GM21619 (cell line): ENCODE measurements around the gene GRAP2.

Experiments
- ATAC-seq: cut with Tn5 transposase; IDR thresholded peaks from one replicate; pipeline ENCODE4 v1.9.1; 2021; ENCODE audit not compliant: unreplicated experiment

GRAP2 gene

DNA sequence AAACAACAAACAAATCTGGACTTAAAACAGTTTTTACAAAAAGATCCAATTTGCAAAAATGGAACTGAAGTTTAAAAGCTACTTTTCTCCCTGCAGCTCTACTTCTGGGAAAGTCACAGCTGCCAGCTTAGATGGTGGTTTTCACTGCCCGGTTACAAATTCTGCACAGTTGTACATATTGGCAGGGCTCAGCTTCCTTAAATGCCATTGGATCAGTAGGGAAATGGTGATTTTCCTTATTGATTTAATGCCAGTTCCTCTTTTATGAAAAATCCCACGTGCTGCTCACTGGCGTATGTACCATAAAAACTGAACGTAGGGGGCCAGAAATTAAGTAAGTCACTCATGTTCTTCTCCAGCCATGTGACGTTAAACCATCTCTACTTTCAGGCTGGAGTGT is 22.8 kb downstream of the GRAP2 start:
- no peak for ATAC-seq

GRCh38 chr22:39924286-39924685 is 23.4 kb downstream of the GRAP2 start:
- ATAC-seq: no peak

DNA sequence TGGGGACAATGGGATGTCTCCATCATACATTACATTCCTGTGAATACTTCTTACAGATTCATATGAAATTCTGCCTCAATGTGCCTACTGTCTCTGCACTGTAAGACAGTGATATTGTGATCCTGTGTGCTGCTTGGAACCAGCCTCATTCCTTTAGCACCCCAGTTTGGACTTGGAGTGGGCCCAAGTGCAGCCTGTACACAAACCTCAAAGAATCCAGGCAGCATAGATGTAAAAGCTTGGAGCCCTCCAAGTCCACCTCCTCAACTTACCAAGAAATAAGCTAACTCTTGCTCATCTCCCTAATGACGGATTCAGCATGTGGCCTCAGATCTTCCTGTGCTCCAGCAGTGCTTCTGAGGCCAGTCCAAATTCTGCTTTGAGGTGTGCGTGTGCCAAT is 24.4 kb downstream of the GRAP2 start:
- no peak for ATAC-seq

- ATAC-seq: no peak
Observed at GRCh38 chr22:39925909-39926679, 25.2 kb downstream of the GRAP2 start.

- no peak for ATAC-seq
Observed at GRCh38 chr22:39926753-39927152, 25.9 kb downstream of the GRAP2 start.

GRCh38 chr22:39927544-39927943 is 26.7 kb downstream of the GRAP2 start:
- ATAC-seq: no peak

- no peak for ATAC-seq
Observed at GRCh38 chr22:39928536-39929520, 27.9 kb downstream of the GRAP2 start.

GRCh38 chr22:39931251-39931650 is 30.4 kb downstream of the GRAP2 start:
- ATAC-seq: no peak

- ATAC-seq: no peak
Observed at GRCh38 chr22:39932166-39932565, 31.3 kb downstream of the GRAP2 start.

GRCh38 chr22:39932918-39933649 is 32.2 kb downstream of the GRAP2 start:
- ATAC-seq: no peak

GRCh38 chr22:39933741-39934140 is 32.9 kb downstream of the GRAP2 start:
- no peak for ATAC-seq

DNA sequence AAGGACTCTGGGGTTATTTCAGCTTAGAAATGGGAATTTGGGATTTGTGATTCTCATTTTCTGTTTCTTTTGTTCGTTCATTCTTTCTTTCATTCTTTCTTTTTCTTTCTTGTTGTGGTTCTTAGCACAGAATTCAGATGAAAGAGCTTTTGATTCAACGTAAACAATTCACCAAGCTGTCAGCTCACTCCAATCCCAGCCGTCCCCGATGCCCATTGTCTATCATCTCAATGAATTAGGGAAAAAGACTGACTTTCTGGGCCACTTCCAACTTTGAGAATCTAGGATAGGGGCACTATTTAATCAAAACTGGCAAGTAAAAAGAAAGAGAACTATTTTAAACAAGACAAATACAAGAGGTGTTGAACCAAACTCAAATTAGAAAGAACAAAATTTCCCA is 34.2 kb downstream of the GRAP2 start:
- ATAC-seq: no peak

DNA sequence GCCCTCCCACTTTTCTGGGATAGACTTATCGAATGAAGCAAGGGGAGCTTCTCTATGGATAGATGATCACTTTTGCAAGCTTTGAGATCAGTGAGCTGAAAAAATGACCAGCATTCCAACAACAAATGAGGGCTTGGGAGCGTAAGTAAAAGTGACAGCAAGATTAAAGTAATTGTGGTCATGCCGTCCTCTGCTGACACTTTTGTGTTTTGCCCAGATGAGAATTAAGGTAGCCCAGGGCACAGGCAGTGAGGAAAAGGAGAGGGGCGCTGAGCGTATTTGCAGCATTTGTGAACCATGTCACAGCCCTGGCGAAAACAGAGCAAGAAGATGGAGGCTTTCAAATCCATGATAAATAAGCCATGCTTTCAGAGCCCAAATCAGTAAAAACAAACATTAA is 34.7 kb downstream of the GRAP2 start:
- ATAC-seq: no peak

DNA sequence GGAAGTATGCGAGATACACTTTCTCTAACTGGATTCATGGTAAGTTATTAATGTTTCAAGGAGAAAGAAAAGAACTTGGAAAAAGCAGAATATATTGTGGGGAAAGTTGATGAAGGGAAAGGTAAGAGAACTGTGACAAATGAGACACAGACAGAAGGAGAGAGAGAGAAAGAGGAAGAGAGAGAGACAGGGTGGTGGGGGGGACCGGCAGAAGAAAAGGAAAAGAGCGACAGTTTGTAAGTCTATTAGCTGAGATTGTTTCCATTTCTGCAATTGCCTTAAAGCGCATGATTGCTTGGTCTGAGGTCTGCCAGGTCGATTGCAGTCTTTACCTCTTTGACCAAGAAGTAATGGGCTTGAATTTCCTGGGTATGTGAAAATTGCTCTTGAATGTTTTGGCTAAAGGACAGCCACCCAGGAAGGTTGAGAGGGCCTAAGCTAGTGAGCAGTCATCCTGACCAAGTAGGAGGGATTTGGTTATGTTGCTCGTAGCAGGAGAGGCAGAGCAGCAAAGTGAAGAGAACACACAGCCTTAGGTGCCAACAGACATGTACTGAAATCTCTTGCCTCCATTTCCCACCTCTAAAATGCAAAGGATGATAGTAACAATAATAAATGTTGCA is 35.8 kb downstream of the GRAP2 start:
- ATAC-seq: no peak

GRCh38 chr22:39937906-39938305 is 37.0 kb downstream of the GRAP2 start:
- no peak for ATAC-seq

- no peak for ATAC-seq
Observed at GRCh38 chr22:39938509-39939111, 37.7 kb downstream of the GRAP2 start.

GRCh38 chr22:39939830-39940229 is 38.9 kb downstream of the GRAP2 start:
- ATAC-seq: no peak

DNA sequence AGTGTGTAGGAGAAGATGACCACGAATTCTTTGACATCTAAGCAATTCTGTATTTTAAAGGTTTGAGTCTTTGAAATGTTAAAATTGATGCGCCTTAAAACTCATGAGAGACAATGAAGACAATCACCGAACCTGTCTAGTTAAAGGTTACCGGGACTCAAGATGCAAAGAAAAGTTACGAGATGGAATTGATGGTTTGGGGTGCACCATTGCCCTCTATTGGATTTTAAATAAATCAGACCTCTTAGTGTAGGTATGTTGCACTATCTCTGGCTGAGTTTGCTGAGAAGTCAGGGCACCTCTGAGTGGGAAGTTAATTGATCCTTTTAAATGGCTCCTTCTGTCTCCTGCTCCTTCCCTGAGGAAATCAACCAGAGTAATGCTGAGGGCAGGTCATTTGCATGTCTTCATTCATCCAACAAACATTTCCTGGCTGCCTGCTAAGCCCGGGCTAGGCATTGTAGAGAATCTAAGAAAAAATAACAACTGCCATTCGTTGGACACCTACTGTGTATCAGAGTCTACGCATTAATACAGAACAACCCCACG is 39.9 kb downstream of the GRAP2 start:
- ATAC-seq: no peak

GRCh38 chr22:39941601-39942000 is 40.7 kb downstream of the GRAP2 start:
- ATAC-seq: no peak
